ENCODE data around the gene ANGPTL1. TPM values are rescaled to one million over a fixed set of nuclear protein-coding genes. Genes with fewer than 3 reads are reported as not detected.

ANGPTL1 gene
- total RNA-seq, 1 donor from 2014 or later, result 9.3 TPM

Other genes starting within 250 kb of the ANGPTL1 start
- 5.3 TPM for gene RALGPS2, start 145.8 kb downstream of the ANGPTL1 start, total RNA-seq
- gene FAM20B, start 154.8 kb upstream of the ANGPTL1 start, total RNA-seq, result 44.0 TPM
- gene TOR3A, start 211.0 kb upstream of the ANGPTL1 start, total RNA-seq, result 23.0 TPM

All from upper lobe of right lung (tissue), 1 donor.